GM18519 (cell line): Measurements from ENCODE around the gene LRPAP1.

ENCODE experiments used
- ATAC-seq: cut with Tn5 transposase; IDR thresholded peaks from one replicate; pipeline ENCODE4 v1.9.1; 2021; ENCODE audit warnings: mild to moderate bottlenecking, moderate library complexity; ENCODE audit not compliant: unreplicated experiment, low FRiP score

LRPAP1 gene

GRCh38 chr4:3502941-3503936 is 29.0 kb downstream of the LRPAP1 start:
- ATAC-seq = no peak

GRCh38 chr4:3501825-3502425 is 30.3 kb downstream of the LRPAP1 start:
- ATAC-seq = no peak

GRCh38 chr4:3501126-3501824 is 30.9 kb downstream of the LRPAP1 start:
- no peak for ATAC-seq

- ATAC-seq = no peak
These were observed 31.6 kb downstream of the LRPAP1 start for GRCh38 chr4:3500634-3501101.

- ATAC-seq = no peak
These were observed 32.1 kb downstream of the LRPAP1 start for GRCh38 chr4:3500111-3500510.

- no peak for ATAC-seq
These were observed 32.5 kb downstream of the LRPAP1 start for GRCh38 chr4:3499710-3500109.

GRCh38 chr4:3498901-3499510 is 33.2 kb downstream of the LRPAP1 start:
- ATAC-seq = no peak

GRCh38 chr4:3498407-3498806 is 33.8 kb downstream of the LRPAP1 start:
- ATAC-seq = no peak

GRCh38 chr4:3497523-3498389 is 34.5 kb downstream of the LRPAP1 start:
- ATAC-seq = no peak

GRCh38 chr4:3497095-3497494 is 35.1 kb downstream of the LRPAP1 start:
- ATAC-seq = no peak

GRCh38 chr4:3496021-3496420 is 36.2 kb downstream of the LRPAP1 start:
- no peak for ATAC-seq

GRCh38 chr4:3495204-3495975 is 36.8 kb downstream of the LRPAP1 start:
- ATAC-seq = no peak

- no peak for ATAC-seq
These were observed 37.8 kb downstream of the LRPAP1 start for GRCh38 chr4:3494462-3494871.

- ATAC-seq = no peak
These were observed 38.3 kb downstream of the LRPAP1 start for GRCh38 chr4:3493720-3494461.

- ATAC-seq = no peak
These were observed 39.2 kb downstream of the LRPAP1 start for GRCh38 chr4:3492741-3493719.

GRCh38 chr4:3491681-3492405 is 40.4 kb downstream of the LRPAP1 start:
- no peak for ATAC-seq
